ENCODE results near the gene SEC11A.
"Not testable (repeated sequence)": the region's sequence is repeated elsewhere in the genome, so short reads cannot be mapped to it uniquely, and the experiment has no call there.

SEC11A gene

GRCh38 chr15:84736375-84736774, 20.4 kb upstream of the SEC11A start:
- DNase-seq: no peak

DNA sequence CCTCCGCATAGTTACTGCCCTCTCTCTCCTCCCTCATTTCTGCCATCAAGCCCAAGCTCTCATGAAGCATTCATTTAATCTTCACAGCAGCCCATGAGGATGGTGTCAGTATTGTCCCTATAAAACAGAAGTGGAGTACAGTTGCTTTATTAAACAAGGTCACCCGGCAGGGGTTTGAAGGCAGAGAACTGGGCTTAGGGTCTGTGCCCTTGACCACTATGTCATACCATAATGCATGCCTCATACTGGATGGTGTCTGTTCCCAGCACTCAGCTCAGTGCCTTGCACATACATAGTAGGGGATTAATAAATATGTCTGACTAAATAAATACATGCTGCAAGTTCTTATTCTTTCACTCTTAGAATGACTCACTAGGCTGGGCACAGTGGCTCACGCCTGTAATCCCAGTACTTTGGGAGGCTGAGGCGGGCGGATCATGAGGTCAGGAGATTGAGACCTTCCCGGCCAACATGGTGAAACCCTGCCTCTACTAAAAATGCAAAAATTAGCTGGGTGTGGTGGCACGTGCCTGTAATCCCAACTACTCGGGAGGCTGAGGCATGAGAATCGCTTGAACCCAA, 19.6 kb upstream of the SEC11A start:
- DNase-seq: peak; percentile 69

- DNase-seq: no peak
Observed at GRCh38 chr15:84734794-84735479, 19.0 kb upstream of the SEC11A start.

GRCh38 chr15:84731774-84732173, 15.8 kb upstream of the SEC11A start:
- DNase-seq: peak; percentile 51

DNA sequence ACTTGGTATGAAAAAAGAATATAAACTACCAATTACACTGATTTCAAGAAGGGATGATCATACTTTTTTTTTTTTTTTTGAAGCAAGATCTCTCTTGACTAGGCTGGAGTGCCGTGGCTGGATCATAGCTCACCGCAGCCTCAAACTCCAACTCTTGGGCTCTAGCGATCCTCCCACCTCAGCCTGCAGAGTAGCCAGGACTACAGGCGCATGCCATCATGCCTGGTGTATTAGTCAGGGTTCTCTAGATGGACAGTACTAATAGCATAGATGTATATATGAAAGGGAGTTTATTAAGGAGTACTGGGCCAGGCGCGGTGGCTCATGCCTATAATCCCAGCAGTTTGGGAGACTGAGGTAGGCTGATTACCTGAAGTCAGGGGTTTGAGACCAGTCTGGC, 11.5 kb upstream of the SEC11A start:
- DNase-seq: no peak

DNA sequence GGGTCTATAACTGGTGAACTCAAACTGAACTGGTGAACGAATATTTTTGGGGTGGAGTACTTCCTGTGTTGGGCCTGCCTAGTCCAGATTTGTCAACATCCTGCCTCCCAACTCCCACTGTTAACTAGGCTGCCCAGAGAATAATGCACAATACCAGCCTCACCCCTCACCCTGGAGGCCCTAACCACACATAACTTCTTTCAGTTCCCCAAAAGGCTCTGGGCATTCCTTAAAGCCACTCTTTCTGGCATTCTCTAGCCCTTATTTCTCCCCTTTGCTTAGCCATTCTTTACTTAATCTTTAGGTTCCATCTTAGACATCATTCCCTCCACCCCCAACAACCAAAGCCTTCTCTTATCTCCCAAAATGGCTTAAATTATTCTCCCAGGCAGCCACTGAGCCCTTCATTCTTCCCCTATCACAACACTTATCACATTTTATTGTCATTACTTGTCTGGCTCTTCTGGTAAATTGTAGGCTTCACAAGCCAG, 9.1 kb upstream of the SEC11A start:
- DNase-seq: peak; percentile 24

- DNase-seq: no peak
Observed at GRCh38 chr15:84722628-84723027, 6.7 kb upstream of the SEC11A start.

DNA sequence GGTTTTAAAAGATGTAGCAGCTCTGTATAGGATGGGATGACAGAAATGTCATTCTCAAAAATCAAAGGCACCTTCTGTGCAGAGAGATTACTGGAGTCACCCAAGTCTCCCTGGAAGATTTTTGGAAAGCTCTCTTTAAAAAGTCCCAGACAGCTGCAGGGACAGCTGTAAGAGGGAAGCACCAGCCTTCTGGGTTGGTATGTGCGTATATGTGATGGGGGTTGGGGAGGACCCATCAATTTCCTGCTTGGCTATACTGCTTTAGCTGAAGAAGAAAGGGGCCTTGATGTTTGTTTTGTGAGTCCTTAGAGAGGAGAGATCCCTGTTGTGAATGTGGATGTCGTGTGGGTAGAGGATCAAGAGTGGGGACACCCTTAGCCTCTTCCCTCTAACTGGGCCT, 5.4 kb upstream of the SEC11A start:
- DNase-seq: no peak

GRCh38 chr15:84715441-84716035, 401 bp downstream of the SEC11A start:
- peak; percentile 30 for DNase-seq

DNA sequence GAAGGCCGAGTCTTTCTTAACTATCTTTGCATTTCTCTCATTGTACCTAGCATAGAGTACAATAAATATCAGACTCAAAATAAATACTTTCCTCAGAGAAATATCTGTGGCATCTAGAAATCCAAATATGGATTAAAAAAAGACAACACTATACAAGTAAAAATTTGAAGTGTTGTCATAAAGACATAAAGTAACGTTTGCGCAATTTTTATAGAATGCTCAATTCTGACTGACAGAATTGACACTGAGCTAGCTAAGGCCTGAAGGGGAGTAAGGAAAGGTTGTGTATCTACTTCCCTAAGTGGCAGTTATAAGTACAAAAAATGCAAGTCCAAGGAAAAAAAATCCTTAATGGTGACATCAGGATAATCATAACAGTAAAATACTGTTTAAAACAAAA, 1.1 kb downstream of the SEC11A start:
- no peak for DNase-seq

DNA sequence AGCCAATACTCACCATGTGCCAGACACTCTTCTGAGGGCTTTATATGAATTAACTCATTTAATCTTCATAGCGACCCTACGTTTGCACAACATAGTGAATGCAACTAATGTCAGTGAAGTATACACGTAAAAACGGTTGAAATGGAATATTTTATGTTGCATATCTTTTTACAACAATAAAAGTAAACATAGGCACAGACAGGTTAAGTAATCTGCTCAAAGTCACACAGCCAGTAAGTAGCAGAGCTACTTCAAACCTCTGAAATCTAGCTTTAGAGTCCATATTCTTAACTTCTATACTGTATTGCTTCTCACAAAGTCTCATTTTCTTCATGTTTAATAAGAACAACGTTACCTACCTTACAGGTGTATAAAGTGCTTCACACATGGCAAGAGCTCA, 1.6 kb downstream of the SEC11A start:
- DNase-seq: no peak

GRCh38 chr15:84703808-84704207, 12.1 kb downstream of the SEC11A start:
- no peak for DNase-seq

DNA sequence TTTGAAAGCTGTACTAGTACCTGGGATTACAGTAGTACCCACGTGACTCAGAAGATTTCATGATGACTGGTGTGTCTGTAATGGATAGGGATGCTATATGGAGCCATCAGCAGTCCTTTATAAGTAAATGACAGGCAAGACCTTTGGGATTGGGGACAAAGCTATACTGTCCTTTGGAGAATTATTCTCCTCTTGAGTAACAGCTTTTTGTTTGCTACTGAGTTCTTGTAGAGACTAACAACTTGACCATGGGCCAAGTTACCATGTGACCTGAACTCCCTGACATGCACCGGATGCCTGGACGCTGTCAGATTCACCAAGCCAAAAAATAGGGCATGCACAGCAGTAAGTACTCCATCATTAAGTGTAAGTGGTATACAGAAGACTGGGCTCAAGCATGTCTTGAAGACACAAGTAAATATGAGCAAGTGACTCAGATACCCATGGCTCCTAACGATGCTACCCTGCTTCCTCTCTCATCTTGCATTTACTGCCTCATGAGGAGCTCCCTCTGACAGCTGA, 12.9 kb downstream of the SEC11A start:
- peak; percentile 16 for DNase-seq

- no peak for DNase-seq
Observed at GRCh38 chr15:84699538-84700191, 16.3 kb downstream of the SEC11A start.

- DNase-seq: no peak
Observed at GRCh38 chr15:84697236-84697990, 18.5 kb downstream of the SEC11A start.

GRCh38 chr15:84696757-84697156, 19.2 kb downstream of the SEC11A start:
- no peak for DNase-seq

DNA sequence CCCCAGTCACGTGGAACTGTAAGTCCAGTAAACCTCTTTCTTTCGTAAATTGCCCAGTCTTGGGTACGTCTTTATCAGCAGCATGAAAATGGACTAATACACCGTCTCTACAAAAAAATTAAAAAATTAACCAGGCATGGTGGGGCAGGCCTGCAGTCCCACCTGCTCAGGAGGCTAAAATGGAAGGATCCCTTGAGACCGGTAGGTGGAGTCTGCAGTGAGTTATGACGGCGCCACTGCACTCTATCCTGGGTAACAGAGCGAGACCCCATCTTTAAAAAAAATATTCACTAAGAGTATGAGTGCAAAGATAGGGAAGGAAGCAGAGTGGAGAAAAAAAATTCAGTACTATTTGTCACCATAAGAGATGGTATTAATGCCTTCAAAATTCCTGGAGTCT, 25.6 kb downstream of the SEC11A start:
- DNase-seq: no peak

DNA sequence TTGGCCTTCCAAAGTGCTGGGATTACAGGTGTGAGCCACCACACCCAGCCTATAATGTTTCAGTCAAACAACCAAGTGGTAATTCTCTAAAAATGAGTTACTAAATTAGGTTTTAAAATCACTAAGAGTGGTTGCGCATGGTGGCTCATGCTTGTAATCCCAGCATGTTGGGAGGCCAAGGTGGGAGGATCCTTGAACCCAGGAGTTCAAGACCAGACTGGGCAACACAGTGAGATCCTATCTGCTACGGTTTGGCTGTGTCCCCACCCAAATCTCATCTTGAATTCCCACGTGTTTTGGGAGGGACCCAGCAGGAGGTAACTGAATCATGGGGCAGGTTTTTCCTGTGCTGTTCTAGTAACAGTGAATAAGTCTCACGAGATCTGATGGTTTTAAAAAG, 26.1 kb downstream of the SEC11A start:
- DNase-seq: no peak

DNA sequence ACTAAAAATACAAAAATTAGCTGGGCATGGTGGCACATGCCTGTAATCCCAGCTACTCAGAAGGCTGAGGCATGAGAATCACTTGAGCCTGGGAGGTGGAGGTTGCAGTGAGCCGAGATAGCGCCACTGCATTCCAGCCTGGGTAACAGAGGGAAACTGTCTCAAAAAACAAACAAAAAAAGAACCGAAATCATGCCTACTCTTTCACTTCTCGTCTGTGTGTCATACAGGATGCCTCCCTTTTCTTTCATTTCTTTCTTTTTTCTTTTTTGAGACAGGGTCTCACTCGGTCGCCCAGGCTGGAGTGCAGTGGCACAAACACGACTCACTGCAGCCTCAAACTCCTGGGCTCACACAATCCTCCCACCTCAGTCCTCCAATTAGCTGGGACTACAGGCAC, 29.5 kb downstream of the SEC11A start:
- not testable (repeated sequence) for DNase-seq

- peak; percentile 91 for DNase-seq
Observed at GRCh38 chr15:84685304-84685703, 30.6 kb downstream of the SEC11A start.

GRCh38 chr15:84684092-84684491, 31.8 kb downstream of the SEC11A start:
- peak; percentile 56 for DNase-seq

DNA sequence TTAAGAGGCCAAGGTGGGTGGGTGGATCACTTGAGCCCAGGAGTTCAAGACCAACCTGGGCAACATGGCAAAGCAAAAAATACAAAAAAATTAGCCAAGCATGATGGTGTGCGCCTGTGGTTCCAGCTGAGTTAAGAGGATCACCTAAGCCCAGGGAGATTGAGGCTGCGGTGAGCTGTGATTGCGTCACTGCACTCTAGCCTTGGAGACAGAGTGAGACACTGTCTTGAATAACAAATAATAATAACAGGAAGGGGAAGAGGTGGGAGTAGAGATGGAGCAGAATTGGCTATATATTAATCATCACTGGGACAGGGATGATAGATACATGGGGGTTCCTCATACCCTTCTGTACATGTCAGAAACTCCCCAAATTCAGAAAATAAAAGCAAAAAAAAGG, 34.1 kb downstream of the SEC11A start:
- no peak for DNase-seq

DNA sequence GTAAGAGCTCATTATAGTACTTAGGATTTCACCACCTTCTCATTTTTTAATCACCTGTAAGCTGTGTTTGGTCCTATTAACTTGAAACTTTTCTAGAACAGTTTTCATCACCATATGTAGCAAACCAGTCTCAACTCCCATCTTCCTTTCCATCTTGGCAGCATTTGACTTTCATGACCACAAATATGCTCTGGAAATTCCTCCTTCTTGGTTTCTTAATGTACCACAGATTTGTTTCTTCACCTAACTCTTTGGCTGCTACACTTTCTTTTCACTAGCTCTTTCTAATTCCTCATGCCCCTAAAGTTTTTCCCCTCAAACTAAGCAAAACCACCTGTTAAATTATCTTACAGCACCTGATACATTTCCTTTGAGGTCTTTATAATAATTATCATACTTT, 44.7 kb downstream of the SEC11A start:
- peak; percentile 65 for DNase-seq

Data from HCEC 1CT (cell line).